Subcutaneous adipose tissue (tissue), 4 donors: ENCODE results near the gene RSRC1. TPM values are rescaled to one million over a fixed set of nuclear protein-coding genes. Genes with fewer than 3 reads are reported as not detected.

Experiments used
- total RNA-seq, 4 donors: library from RNA; depleted of rRNA; stranded (reverse); fragments of >200 nt; gene quantifications; one replicate each; pipeline ENCODE4 v1.1.0, GENCODE V29; 2016
- TF ChIP-seq, protein P1 (sequence below): fragments of 450-650 bp; IDR thresholded peaks from one replicate; pipeline ENCODE4 v1.5.1; 2016; ENCODE audit warnings: low read depth, mild to moderate bottlenecking, control low read depth, antibody characterized with exemption, moderate library complexity

The RSRC1 gene
- total RNA-seq, 4 donors from 2014 or later = 64.3 to 75.0 (median 68.4) TPM

DNA sequence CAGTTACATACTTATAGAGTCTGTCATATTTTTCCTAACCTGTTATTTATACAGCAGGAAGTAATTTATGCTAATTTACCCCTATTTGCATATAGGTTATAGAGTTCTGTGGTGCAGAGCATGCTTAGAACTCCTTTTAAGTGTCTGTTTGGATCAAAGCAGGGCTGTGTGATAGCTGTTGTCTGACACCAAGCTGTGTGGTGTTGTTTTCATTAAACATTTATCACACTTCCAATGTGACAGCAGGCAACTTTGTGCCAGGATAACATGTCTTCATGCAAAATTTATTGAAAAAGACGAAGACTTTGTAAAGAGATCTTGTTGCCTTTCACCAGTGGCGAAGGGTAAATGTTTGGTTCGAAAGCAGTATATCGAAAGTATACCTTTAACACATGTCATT lies 100.2 kb downstream of the RSRC1 start:
- TF ChIP-seq, protein P1, sequence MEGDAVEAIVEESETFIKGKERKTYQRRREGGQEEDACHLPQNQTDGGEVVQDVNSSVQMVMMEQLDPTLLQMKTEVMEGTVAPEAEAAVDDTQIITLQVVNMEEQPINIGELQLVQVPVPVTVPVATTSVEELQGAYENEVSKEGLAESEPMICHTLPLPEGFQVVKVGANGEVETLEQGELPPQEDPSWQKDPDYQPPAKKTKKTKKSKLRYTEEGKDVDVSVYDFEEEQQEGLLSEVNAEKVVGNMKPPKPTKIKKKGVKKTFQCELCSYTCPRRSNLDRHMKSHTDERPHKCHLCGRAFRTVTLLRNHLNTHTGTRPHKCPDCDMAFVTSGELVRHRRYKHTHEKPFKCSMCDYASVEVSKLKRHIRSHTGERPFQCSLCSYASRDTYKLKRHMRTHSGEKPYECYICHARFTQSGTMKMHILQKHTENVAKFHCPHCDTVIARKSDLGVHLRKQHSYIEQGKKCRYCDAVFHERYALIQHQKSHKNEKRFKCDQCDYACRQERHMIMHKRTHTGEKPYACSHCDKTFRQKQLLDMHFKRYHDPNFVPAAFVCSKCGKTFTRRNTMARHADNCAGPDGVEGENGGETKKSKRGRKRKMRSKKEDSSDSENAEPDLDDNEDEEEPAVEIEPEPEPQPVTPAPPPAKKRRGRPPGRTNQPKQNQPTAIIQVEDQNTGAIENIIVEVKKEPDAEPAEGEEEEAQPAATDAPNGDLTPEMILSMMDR = no peak

DNA sequence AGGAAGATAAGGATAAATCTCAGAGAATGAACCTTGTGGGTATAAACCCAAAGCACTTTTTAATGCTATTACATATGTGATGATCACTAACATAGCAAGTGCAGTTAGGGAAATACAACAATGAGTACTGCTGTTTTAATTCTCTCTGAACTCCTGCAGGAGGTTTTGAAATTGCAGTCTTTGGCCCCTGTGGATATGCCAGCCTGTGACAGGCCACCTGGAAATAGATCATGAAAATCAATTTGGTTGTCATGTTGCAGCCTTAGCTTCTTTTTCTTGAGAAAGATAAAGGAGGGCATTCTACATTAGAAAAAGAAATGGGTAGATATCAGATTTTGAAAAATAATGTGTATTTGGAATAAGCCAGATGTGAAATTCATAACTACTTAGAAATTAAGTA lies 103.6 kb downstream of the RSRC1 start:
- TF ChIP-seq, protein P1 = no peak

DNA sequence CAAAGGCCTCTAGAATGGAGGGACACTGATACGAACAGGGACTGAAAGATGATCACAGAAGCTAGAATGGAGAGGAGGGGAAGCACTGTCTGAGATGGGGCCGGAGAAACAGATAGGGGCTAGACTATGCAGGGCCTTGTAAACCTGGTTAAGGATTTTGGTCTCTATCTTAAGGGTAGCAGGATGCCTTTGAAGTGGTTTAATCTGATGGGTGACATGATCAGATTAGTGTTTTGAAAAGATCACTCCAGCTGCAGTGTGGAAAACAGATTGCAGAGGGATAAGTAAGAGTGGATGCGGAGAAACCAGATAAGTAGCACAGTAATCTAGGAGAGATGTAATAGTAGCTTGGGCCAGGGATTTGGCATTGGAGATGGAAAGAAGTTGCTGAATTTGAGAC lies 108.1 kb downstream of the RSRC1 start:
- TF ChIP-seq, protein P1 = no peak

DNA sequence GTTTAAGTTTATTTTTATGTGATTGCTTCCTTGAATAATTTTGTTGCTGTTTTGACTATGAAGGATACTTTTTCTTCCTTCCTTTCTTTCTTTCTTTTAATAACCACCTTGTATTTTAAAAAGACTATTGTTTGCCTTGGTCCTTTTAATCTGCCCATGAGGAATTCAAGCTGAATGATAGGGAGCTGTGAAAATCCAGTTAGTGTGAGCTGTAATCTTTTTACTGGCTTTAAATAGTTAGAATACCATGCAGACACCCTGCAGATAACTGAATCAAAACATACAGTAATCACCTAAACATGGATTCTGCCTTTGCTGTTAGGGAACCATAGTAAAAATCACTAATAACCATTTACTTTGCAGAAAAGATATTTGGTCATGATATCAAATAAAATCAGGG lies 110.7 kb downstream of the RSRC1 start:
- TF ChIP-seq, protein P1 = no peak

DNA sequence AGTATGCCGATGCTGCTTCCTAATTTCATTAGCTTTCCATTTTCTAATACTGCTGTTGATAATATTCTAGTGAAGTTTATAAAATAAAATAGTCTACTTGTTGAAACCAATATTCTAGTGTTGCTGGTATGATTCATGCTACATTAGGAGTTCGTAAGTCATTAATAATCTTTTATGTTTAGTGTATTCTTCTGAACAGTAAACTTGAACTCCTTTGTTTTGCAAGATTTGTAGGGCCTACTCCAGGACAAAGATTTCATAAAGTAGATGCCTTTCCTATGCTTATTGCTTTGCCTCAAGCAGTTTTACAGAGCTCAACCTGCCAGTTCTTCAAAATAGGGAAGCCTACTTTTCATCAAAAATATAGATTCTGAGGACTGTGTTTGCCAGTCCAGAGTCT lies 111.5 kb downstream of the RSRC1 start:
- TF ChIP-seq, protein P1 = no peak

DNA sequence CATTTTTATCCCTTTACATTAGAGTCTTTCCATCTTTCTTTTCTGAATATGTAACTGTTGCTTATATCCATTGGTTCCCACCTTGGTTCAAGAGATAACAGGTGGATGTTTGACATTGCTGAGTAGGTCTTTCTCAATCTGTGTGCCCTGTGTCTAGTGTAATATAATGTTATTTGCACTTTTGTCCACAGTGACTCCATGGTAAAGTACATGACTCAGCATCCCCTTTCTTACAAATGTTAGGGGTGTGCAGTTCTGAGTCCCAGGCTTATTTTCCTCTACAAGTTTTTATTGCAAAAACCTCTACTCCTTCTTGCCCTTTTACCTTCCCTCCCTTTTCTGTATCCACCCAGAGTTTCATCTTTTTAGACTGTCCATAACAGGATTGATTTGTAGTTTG lies 116.5 kb downstream of the RSRC1 start:
- TF ChIP-seq, protein P1 = no peak

DNA sequence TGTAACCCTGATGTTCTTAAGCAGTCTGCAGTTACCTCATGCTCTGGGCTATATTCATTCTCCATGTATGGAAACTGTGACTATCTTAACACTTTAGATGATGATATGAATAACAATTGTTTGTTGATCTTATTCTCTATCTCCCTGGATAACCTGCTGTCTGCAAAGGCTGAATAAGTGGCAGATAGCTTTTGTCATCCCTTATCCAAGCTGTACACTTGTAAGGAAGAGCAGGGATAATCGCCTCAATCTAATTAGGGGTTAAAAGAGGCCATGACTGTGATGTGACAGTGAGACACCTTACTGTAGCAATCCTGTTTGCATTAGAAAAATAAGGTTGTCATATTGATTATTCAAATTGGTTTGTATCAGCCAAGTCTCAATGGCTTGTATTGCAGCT lies 123.9 kb downstream of the RSRC1 start:
- TF ChIP-seq, protein P1 = no peak

DNA sequence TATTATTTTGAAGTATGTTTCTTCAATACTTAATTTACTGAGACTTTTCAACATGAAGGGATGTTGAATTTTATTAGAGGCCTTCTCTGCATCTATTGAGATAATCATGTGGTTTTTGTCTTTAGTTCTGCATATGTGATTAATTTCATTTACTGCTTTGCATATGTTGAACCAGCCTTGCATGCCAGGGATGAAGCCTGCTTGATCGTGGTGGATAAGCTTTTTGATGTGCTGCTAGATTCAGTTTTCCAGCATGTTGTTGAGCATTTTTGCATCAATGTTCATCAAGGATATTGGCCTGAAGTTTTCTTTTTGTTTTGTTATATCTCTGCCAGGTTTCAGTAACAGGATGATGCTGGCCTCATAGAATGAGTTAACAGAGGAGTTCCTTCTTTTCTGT lies 134.4 kb downstream of the RSRC1 start:
- TF ChIP-seq, protein P1 = no peak
